ENCODE measurements around the gene PRXL2C.

PRXL2C gene

DNA sequence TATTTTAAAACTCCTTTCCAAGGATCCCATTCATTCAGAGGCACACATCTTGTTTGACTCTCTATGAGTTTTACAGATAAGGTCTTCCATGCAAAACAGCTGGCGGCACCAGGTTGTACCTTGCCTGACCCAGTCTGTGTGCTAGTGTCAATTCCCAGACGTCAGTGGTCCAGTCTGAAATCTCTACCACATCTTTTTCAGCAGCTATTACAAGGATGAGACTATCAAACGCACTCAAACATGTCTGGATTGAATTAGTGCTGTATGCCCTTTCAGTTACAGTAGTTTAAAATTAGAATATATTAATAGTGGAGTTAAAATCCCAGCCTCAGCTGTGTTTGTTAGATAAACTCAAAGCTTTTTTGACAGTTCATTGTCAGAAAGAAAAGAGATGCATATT is 47.1 kb downstream of the PRXL2C start:
- Histone ChIP-seq H3K79me2 (ENCODE audit: insufficient read depth, low read length) (no peaks in the 10 kb centered on the region), H3K4me2 (ENCODE audit: low read depth, low read length, poor library complexity, severe bottlenecking) (no peak overlapping the region), H3K27me3 (ENCODE audit: insufficient read depth, low read length, poor library complexity, severe bottlenecking) (no peaks in the 10 kb centered on the region), H4K20me1 (ENCODE audit: insufficient read depth, low read length, poor library complexity, severe bottlenecking) (no peaks in the 10 kb centered on the region), H3K4me3 (ENCODE audit: low read length, poor library complexity, severe bottlenecking) (no peak overlapping the region), H3K9ac (ENCODE audit: low read depth, low read length, poor library complexity, severe bottlenecking) (no peak overlapping the region), H3K9me2 (replicated peaks; ENCODE audit: low read depth, low read length) (no peaks in the 10 kb centered on the region), H2AFZ (ENCODE audit: low read length) (no peak overlapping the region), H3K9me3 (ENCODE audit: insufficient read depth, low read depth, low read length) (no peaks in the 10 kb centered on the region), H3K4me1 (ENCODE audit: insufficient read depth, low read length, poor library complexity, severe bottlenecking) (no peaks in the 10 kb centered on the region), H3F3A (ENCODE audit: low read depth) (no peaks in the 10 kb centered on the region), H3K36me3 (ENCODE audit: insufficient read depth, low read length) (no peaks in the 10 kb centered on the region)
- TF ChIP-seq, protein P1, sequence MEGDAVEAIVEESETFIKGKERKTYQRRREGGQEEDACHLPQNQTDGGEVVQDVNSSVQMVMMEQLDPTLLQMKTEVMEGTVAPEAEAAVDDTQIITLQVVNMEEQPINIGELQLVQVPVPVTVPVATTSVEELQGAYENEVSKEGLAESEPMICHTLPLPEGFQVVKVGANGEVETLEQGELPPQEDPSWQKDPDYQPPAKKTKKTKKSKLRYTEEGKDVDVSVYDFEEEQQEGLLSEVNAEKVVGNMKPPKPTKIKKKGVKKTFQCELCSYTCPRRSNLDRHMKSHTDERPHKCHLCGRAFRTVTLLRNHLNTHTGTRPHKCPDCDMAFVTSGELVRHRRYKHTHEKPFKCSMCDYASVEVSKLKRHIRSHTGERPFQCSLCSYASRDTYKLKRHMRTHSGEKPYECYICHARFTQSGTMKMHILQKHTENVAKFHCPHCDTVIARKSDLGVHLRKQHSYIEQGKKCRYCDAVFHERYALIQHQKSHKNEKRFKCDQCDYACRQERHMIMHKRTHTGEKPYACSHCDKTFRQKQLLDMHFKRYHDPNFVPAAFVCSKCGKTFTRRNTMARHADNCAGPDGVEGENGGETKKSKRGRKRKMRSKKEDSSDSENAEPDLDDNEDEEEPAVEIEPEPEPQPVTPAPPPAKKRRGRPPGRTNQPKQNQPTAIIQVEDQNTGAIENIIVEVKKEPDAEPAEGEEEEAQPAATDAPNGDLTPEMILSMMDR (conservative IDR thresholded peaks at IDR 0.05; ENCODE audit: low read length) = no peak
- no peak for TF ChIP-seq EZH2phosphoT487 (IDR thresholded peaks at IDR 0.05; ENCODE audit: borderline replicate concordance)

DNA sequence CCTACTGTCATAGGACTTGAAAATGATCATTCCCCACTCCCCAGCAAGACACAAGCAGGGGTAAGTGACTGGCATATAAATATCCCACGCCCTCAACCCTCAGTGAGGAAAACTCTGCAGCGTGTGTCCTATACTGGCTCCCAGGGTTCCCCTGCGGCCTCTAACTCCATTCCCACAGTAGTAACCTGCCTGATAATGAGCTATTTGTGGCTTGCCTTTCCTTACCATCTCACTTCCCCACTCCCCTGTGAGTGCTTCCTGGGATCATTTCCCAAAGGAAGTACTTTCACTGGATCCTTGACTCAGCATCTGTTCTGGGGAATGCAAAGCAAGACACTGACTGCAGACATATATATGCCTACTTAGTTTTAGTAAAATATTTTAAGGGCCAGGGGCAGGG is 49.8 kb downstream of the PRXL2C start:
- Histone ChIP-seq H3K79me2 (ENCODE audit: insufficient read depth, low read length) (no peaks in the 10 kb centered on the region), H3K9ac (ENCODE audit: low read depth, low read length, poor library complexity, severe bottlenecking) (no peak overlapping the region)
- no peak for TF ChIP-seq EZH2phosphoT487 (IDR thresholded peaks at IDR 0.05; ENCODE audit: borderline replicate concordance)
- TF ChIP-seq, protein P1 (conservative IDR thresholded peaks at IDR 0.05; ENCODE audit: low read length) = no peak

DNA sequence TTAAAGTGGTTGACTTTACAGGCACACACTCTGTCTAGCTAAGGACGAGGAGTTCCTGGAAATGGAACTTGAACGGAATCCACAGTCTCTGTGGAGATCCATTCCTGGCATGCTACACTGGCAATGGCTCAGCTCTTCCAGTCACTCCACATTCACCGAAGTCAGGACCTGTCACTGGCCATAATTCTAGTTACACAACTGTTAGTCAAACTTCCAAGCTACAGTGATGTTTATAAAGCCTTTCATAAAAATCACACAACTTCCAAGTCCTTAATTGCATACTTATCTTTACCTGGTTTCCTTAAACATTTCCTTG is 51.2 kb downstream of the PRXL2C start:
- H3K9me2 ChIP-seq (replicated peaks; ENCODE audit: low read depth, low read length) = no peaks in the 10 kb centered on the region
- no peak overlapping the region for H2AFZ ChIP-seq (ENCODE audit: low read length)
- H4K20me1 ChIP-seq (ENCODE audit: insufficient read depth, low read length, poor library complexity, severe bottlenecking) = no peaks in the 10 kb centered on the region
- H3K36me3 ChIP-seq (ENCODE audit: insufficient read depth, low read length) = no peaks in the 10 kb centered on the region
- no peak overlapping the region for H3K4me2 ChIP-seq (ENCODE audit: low read depth, low read length, poor library complexity, severe bottlenecking)
- no peaks in the 10 kb centered on the region for H3F3A ChIP-seq (ENCODE audit: low read depth)
- H3K27me3 ChIP-seq (ENCODE audit: insufficient read depth, low read length, poor library complexity, severe bottlenecking) = no peaks in the 10 kb centered on the region
- H3K9ac ChIP-seq (ENCODE audit: low read depth, low read length, poor library complexity, severe bottlenecking) = no peak overlapping the region
- no peaks in the 10 kb centered on the region for H3K4me1 ChIP-seq (ENCODE audit: insufficient read depth, low read length, poor library complexity, severe bottlenecking)
- H3K9me3 ChIP-seq (ENCODE audit: insufficient read depth, low read depth, low read length) = no peaks in the 10 kb centered on the region
- H3K4me3 ChIP-seq (ENCODE audit: low read length, poor library complexity, severe bottlenecking) = no peak overlapping the region
- no peaks in the 10 kb centered on the region for H3K79me2 ChIP-seq (ENCODE audit: insufficient read depth, low read length)
- TF ChIP-seq, protein P1 (conservative IDR thresholded peaks at IDR 0.05; ENCODE audit: low read length) = no peak
- TF ChIP-seq EZH2phosphoT487 (IDR thresholded peaks at IDR 0.05; ENCODE audit: borderline replicate concordance) = no peak

More for the DNA sequence above, 49.8 kb downstream of the PRXL2C start:
- H3K9me3 ChIP-seq (ENCODE audit: insufficient read depth, low read depth, low read length) = no peaks in the 10 kb centered on the region
- no peaks in the 10 kb centered on the region for H3K27me3 ChIP-seq (ENCODE audit: insufficient read depth, low read length, poor library complexity, severe bottlenecking)
- no peaks in the 10 kb centered on the region for H4K20me1 ChIP-seq (ENCODE audit: insufficient read depth, low read length, poor library complexity, severe bottlenecking)
- no peaks in the 10 kb centered on the region for H3K9me2 ChIP-seq (replicated peaks; ENCODE audit: low read depth, low read length)
- no peaks in the 10 kb centered on the region for H3K4me1 ChIP-seq (ENCODE audit: insufficient read depth, low read length, poor library complexity, severe bottlenecking)
- no peak overlapping the region for H2AFZ ChIP-seq (ENCODE audit: low read length)
- H3K4me3 ChIP-seq (ENCODE audit: low read length, poor library complexity, severe bottlenecking) = no peak overlapping the region
- H3K4me2 ChIP-seq (ENCODE audit: low read depth, low read length, poor library complexity, severe bottlenecking) = no peak overlapping the region
- no peaks in the 10 kb centered on the region for H3F3A ChIP-seq (ENCODE audit: low read depth)
- H3K36me3 ChIP-seq (ENCODE audit: insufficient read depth, low read length) = no peaks in the 10 kb centered on the region

Measured in Loucy (cell line).